GM18499 (cell line): Measurements from ENCODE around the gene OAT.

ENCODE experiments used
- ATAC-seq: cut with Tn5 transposase; IDR thresholded peaks from one replicate; pipeline ENCODE4 v1.9.1; 2021; ENCODE audit warnings: moderate number of reproducible peaks; ENCODE audit not compliant: insufficient read depth, unreplicated experiment

Gene OAT

DNA sequence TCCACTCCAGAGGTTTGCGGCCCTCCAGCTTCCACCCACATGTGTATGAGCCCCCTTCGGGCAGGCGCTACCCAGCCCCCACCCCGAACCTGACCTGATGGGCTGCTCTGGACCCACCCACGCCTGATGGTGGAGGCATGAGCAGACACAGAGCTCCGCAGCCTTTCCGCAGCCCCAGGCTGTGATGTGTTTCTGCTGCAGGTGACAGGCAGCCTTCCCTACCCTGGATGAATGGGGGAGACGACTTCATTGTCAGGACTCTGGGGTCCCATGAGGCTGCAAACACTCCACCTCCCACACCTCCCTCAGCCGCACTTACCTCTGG is 61.2 kb downstream of the OAT start:
- no peak for ATAC-seq

DNA sequence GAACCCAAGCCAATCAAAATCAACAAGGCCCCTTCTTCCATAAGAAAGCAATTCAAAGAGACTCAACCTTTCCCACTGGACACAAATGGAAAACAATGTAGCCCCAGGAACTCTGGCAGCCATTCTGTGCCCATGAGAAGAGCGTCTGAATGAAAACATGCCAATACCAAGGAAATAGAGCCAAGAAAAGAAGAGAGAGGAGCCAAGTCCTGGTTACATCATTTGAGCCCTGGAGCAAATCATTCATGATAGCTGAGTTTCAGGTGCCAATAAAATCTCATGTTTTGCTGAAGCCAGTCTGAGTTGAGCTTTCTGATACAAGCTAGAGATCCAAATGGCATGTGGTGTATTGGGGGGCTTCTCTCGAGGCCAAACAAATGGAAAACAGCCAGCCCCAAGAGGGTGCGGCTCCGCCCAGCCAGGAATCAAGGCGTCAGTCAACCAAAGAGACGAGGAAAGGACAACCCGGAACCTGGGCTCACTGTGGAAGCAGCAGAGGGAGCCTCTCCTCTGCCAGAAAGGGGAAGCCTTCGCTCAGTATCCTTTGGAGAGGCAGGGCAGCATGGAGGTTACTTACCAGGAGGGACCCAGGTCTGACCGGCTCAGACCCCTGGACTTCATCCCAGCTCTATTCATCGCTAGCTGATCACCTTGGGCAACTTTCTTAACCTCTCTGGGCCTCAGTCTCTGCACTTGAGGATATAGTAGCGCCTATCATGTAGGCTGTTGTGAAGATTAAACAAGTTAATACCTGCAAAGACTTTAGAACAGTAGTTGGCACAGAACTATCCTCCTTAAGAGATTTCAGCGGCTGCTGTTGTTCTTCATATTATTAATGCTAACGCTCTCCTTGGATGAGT is 61.8 kb downstream of the OAT start:
- ATAC-seq, result no peak

DNA sequence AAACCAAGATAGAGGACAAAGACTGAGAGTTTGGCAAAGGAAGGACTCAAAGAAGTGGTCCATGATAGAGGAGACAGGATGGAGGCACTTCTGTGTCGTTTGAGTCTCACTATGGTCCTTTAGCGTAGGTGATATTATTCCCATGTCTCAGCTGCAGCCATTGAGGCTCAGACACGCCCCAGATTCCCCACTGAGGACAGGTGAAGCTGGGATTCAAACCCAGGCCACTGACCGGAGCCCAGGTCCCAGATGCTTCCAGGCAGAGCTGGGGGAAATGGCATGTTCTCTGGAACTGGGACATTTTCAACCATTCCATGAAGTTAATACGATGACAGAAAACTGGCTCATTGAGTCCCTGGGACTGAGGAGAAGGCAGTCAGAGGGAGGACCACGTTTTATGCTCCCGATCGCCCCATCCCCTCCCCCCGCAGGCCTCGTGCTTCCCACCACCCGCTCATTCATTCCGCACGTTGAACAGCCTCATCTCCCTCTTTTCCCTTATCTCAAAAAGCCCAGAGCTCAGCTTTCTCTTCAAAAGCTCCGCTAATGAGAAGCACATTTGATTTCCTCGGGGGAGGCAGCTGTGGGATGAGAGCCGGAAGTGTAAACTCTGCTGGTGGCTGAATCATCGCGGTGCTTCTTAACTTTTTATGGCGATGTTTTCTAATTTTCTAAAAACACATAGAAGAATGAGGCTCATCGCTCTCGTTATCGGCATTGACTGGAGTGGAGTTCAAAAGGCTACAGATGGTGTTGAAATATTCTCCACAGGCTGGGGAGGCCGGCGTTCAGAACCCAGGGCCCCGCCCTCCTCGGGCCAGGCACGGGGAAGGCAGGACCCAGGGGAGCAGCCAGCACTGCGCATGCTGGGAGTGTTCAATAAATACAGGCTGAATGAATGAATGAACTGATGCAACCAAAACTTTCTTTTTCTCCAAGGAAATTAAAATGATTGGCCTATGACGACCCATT is 64.0 kb downstream of the OAT start:
- no peak for ATAC-seq

DNA sequence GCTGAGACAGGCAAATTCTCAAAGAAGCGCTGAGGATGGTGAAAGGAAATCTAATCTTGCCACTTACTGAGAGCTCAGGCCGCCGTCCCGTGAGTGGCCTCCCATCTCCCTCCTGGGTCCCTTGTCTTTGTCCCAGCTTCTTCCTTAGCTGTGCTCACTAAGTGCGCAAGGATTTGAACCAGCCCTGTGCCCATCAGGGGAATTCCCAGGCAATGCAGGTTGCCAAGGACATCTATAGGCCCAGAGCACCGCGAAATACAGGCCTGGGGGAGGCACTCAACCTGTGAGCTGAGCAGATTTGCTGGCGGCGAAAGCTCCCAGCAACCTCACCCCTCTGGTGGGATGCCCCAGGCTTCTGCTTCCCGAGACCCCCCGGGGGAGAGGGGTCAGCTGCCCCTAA is 64.8 kb downstream of the OAT start:
- no peak for ATAC-seq

DNA sequence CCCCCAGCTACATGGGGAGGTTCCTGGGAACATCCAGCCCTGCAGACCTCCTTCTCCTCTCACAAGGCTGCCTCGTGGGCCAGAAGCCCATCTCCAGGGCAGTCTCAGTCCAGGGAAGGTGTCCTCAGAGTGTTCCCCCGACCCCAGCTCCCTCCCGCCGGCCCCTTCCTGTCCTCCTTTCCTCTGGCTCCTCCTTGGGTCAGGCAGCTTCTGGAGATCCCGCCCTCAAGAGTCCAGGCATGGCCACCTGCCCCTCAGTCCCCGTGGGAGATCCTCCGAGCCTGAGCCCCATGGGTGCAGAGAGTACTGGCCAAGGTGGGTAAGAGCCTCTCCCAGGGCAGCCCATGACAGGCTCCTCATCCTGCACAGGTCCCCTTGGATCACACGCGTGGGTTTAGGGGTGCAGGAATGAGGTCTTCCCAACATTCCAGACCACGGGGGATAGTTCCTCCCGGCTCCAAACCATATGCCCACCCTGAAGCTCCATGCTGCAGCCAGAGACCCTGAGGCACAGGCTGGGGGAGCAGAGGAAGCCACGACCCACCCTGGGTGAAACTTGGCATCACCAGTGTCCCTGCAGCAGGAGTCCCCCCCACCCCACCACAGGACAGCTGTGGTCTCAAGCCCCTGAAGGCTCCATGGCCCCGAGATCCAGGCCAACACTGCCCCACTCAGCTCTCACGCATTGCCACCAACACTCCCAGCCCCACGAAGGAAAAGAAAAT is 65.5 kb downstream of the OAT start:
- ATAC-seq, result no peak

DNA sequence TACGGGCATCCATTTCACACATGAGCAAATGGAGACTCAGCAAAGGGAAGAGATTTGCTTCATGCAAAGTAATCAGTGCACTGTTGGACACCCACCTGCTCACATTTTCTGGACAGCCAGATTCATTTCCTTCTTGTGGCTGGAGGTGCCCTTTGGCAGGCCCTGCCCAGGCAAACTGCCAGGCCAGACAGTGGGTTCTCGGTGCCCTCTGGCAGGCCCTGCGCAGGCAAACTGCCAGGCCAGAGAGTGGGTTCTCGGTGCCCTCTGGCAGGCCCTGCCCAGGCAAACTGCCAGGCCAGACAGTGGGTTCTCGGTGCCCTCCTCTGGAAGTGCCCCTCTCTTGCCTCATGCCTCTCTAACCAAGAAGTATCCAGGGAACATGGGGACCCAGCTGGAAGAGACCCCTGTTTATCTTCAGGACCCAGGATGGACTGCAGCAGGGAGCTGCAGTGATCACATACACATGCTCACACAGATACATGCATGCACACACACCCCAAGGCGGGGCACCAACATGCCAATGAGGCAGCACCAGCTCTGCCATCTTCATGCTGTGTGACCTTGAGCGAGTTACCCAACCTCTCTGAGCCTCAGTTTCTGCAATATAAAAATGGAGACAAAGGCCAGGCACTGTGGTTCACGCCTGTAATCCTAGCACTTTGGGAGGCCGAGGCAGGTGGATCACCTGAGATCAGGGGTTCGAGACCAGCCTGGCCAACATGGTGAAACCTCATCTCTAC is 67.1 kb downstream of the OAT start:
- ATAC-seq, result no peak

DNA sequence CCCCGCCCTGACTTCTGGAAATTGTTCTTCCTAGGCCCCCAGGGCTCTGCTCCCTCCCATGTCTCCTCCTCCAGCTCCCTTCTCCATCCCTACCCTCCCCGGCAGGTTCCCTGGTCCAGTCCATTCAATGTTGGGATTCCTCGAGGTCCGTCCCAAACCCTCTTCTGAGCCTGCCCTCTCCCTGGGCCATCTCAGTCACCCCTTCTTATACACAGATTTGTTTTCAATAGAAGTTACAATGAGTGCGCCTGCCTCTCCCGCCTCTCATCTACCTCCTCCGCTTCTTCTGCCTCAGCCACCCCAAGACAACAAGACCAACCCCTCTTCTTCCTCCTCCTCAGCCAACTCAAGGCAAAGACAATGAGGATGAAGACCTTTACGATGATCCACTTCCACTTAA is 67.9 kb downstream of the OAT start:
- ATAC-seq, result no peak

DNA sequence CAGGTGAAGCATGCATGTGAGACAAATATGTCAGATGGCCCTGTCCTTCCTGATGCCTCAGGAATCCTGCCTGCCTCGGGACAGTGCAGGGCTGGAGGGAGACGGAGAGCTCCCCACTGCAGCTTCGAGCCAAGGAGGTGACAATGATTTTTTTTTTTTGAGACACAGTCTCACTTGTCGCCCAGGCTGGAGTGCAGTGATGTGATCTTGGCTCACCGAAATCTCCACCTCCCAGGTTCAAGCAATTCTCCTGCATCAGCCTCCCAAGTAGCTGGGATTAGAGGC is 68.8 kb downstream of the OAT start:
- no peak for ATAC-seq

DNA sequence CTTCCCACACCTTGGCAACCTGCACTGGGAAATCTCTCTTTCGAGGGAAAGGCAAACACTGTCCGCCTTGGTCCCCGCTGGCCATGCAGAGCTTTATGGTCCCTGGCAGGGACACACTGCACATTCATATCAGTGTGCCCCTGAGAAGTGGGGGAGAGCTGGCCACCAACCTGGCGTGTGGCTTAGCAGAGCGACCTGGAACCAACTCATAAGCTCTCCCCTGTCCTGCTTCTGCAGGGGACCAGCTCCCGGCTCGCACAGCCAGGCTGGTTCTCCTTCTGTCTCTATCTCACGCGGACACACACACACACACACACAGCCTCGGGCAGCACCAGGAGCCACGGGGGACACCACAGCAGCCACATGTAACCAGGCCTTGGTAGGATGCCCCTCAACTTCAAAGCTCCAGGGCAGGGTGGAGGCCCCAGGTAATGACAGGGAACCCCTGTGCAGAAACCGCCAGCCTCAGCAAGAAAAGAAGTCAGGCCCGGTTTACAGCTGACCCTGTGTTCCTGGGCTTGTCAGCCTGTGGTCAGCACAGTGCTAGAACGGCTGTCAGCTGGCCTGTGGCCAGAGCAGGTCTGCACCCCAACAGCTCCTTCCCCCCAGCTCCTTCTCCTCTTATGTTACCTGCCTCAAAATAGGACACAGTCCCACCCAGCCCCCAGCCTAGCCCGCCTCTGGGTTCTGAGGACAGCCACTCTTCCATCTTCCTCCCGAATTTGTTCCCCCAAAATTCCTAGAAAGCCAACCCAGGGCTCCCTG is 69.3 kb downstream of the OAT start:
- ATAC-seq, result no peak

DNA sequence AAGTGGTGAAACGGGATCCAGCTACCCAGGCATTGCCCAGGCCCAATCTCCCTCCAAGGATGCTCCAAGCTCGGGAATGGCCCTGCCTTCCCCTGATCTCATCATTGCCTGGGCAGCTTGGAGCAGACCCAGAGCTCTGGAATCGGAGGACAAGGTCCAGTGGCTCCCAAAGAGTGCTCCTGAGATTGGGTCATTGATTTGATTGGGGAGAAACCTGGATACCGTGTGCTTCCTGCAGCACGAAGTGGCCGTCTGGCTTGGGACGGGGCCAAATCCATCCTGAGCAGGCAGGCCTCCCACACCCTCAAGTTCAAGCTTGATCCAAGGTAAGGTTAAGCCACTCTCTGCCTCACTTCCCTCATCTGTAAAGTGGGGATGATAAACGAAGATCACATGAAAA is 69.9 kb downstream of the OAT start:
- no peak for ATAC-seq

DNA sequence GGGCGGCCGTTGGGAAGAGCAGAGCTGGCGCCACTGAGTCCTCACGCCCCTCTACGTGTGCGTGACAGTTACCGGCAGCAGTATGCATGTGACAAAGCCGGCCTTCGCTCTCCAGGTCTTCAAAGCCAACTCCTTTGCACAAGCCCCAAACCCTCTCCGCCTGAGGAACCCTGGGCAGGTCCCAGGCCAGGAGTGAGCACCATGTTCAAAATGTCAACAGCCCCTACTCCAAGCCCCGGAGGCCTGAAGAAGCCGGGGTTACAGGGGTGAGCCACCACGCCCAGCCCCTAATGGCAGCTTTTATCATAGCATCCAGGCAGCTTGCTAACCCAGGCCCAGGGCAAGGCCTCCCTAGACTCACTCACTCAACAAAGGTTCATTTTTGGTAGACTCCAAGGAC is 70.8 kb downstream of the OAT start:
- ATAC-seq, result no peak
